SK-N-SH treated with all-trans-retinoic acid at 6 μM for 48 hours (cell line): ENCODE measurements around the gene CLPTM1L.

ENCODE experiments used
- CREB5 ChIP-seq: fragments of 250-450 bp; sonication (Bioruptor Pico); IDR thresholded peaks from 2 replicates; pipeline ENCODE4 v1.5.1; 2020; ENCODE audit warnings: low read depth, mild to moderate bottlenecking, moderate library complexity
- ISL1 ChIP-seq: fragments of 250-450 bp; sonication (Bioruptor Pico); IDR thresholded peaks from 2 replicates; pipeline ENCODE4 v2.1.2; 2022; ENCODE audit warnings: mild to moderate bottlenecking, moderate library complexity
- TCF4 ChIP-seq: fragments of 250-450 bp; sonication (Bioruptor Pico); IDR thresholded peaks from 2 replicates; pipeline ENCODE4 v1.8.0; 2021; ENCODE audit warnings: mild to moderate bottlenecking, moderate library complexity, borderline replicate concordance
- ZFP3 ChIP-seq: fragments of 250-450 bp; sonication (Bioruptor Pico); IDR thresholded peaks from 2 replicates; pipeline ENCODE4 v1.5.0; 2020; ENCODE audit warnings: mild to moderate bottlenecking, moderate library complexity
- ZNF565 ChIP-seq: fragments of 450-650 bp; formaldehyde crosslinking; conservative IDR thresholded peaks from 2 replicates; pipeline ENCODE4 v1.5.0; 2020; ENCODE audit warnings: low read depth, mild to moderate bottlenecking, moderate library complexity
- TF ChIP-seq, protein P1 (sequence below): fragments of 250-450 bp; sonication (Bioruptor Pico); IDR thresholded peaks from 2 replicates; pipeline ENCODE4 v1.8.0; 2020; ENCODE audit warnings: mild to moderate bottlenecking, moderate library complexity, borderline replicate concordance
- TF ChIP-seq, protein P2 (sequence below): fragments of 250-450 bp; sonication (Bioruptor Pico); IDR thresholded peaks from 2 replicates; pipeline ENCODE4 v1.5.0; 2020; ENCODE audit warnings: mild to moderate bottlenecking, moderate library complexity

DNA sequence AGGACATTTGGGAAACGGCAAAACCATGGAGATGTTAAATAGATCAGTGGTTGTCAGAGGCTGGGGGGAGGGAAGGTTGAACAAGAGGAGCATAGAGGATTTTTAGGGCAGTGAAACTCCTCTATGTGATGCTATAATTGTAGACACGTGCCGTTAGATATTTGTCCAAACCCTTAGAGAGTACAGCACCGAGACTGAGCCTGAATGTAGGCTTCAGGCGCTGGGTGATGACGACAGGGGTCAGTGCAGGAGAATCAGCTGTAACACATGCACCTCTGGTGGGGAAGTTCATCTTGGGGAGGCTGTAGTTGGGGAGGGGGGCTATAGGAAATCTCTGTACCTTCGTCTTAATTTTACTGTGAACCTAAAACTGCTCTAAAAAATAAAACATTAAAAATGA, 22.2 kb upstream of the CLPTM1L start:
- TF ChIP-seq CREB5 (CRISPR knock-in tag) (no peak), ZFP3 (no peak), ISL1 (CRISPR knock-in tag) (no peak), TCF4 (no peak), ZNF565 (no peak)
- TF ChIP-seq, protein P1, sequence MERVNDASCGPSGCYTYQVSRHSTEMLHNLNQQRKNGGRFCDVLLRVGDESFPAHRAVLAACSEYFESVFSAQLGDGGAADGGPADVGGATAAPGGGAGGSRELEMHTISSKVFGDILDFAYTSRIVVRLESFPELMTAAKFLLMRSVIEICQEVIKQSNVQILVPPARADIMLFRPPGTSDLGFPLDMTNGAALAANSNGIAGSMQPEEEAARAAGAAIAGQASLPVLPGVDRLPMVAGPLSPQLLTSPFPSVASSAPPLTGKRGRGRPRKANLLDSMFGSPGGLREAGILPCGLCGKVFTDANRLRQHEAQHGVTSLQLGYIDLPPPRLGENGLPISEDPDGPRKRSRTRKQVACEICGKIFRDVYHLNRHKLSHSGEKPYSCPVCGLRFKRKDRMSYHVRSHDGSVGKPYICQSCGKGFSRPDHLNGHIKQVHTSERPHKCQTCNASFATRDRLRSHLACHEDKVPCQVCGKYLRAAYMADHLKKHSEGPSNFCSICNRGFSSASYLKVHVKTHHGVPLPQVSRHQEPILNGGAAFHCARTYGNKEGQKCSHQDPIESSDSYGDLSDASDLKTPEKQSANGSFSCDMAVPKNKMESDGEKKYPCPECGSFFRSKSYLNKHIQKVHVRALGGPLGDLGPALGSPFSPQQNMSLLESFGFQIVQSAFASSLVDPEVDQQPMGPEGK: no peak
- TF ChIP-seq, protein P2, sequence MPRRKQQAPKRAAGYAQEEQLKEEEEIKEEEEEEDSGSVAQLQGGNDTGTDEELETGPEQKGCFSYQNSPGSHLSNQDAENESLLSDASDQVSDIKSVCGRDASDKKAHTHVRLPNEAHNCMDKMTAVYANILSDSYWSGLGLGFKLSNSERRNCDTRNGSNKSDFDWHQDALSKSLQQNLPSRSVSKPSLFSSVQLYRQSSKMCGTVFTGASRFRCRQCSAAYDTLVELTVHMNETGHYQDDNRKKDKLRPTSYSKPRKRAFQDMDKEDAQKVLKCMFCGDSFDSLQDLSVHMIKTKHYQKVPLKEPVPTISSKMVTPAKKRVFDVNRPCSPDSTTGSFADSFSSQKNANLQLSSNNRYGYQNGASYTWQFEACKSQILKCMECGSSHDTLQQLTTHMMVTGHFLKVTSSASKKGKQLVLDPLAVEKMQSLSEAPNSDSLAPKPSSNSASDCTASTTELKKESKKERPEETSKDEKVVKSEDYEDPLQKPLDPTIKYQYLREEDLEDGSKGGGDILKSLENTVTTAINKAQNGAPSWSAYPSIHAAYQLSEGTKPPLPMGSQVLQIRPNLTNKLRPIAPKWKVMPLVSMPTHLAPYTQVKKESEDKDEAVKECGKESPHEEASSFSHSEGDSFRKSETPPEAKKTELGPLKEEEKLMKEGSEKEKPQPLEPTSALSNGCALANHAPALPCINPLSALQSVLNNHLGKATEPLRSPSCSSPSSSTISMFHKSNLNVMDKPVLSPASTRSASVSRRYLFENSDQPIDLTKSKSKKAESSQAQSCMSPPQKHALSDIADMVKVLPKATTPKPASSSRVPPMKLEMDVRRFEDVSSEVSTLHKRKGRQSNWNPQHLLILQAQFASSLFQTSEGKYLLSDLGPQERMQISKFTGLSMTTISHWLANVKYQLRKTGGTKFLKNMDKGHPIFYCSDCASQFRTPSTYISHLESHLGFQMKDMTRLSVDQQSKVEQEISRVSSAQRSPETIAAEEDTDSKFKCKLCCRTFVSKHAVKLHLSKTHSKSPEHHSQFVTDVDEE (CRISPR knock-in tag): no peak
